AG04450 (cell line): ENCODE results near the gene LY6G6D. TPM values are rescaled to one million over a fixed set of nuclear protein-coding genes. Genes with fewer than 3 reads are reported as not detected.

ENCODE experiments used
- CTCF ChIA-PET: fragments of 300-600, 350-600 bp; formaldehyde crosslinking; extraction: SDS; loops from one replicate; lab custom pipeline; 2022; ENCODE audit warnings: antibody characterized with exemption, inconsistent platforms; lab: Charles Lee
- POLR2A ChIA-PET: fragments of 350-600 bp; formaldehyde crosslinking; extraction: SDS; loops from one replicate; lab custom pipeline; 2021; ENCODE audit warnings: antibody characterized with exemption, inconsistent platforms; lab: Yijun Ruan, JAX
- DNase-seq: peaks from one replicate; pipeline ENCODE4 v3.0.0-alpha.2; 2011; ENCODE audit warnings: low read depth, low spot score
- H3K27ac ChIP-seq: one replicate; pipeline ENCODE4 v1.5.1; 2012; ENCODE audit warnings: low read depth, low read length, control low read depth
- H3K27me3 ChIP-seq: one replicate; pipeline ENCODE4 v1.6.0; 2012; ENCODE audit warnings: low read length; ENCODE audit not compliant: control insufficient read depth, insufficient read depth
- H3K4me3 ChIP-seq: 2 replicates; pipeline ENCODE4 v1.5.1; 2011; ENCODE audit warnings: mild to moderate bottlenecking, low read depth, low read length, control low read depth
- H3K9me3 ChIP-seq: 2 replicates; pipeline ENCODE4 v1.5.1; 2012; ENCODE audit warnings: low read length; ENCODE audit not compliant: control insufficient read depth, insufficient read depth
- CTCF ChIP-seq: IDR thresholded peaks from 2 replicates; pipeline ENCODE4 v1.5.1; 2011; ENCODE audit warnings: low read depth, low read length, control low read depth, inconsistent platforms
- polyA plus RNA-seq: library from polyadenylated mRNA; depleted of rRNA; stranded (reverse); fragments of >200 nt; gene quantifications from 2 replicates; pipeline ENCODE4 v1.2.3, GENCODE V29; 2011

Gene LY6G6D
- polyA plus RNA-seq, 1 experiment, result not detected

GRCh38 chr6:31737315-31737990 lies 22.3 kb downstream of the LY6G6D start:
- CTCF ChIA-PET, result interaction anchor here (0.6 to 1.8 kb wide), 8 partner anchors 33 to 93 kb away, joined by 3 to 6 read pairs (median 4); partner anchors contain the start of genes LSM2 and VARS1
- Histone ChIP-seq H3K27ac (peak overlapping the region; percentile 57), H3K27me3 (no peaks in the 10 kb centered on the region), H3K9me3 (no peaks in the 10 kb centered on the region; the same call in 1 of the 2 replicates), H3K4me3 (no peak overlapping the region)
- POLR2A ChIA-PET, result interaction anchor here (0.6 to 1.4 kb wide), 3 partner anchors 70 to 90 kb away, joined by 3 to 12 read pairs (median 5); partner anchors contain the start of genes HSPA1A, HSPA1B and HSPA1L
- no peak for TF ChIP-seq CTCF
- no peak for DNase-seq

GRCh38 chr6:31737991-31738979 lies 23.1 kb downstream of the LY6G6D start:
- ChIA-PET CTCF (interaction anchor here (0.5 to 2.3 kb wide), 10 partner anchors 8 to 92 kb away, joined by 3 to 8 read pairs (median 4); partner anchors contain the start of genes LSM2 and VARS1), POLR2A (interaction anchor here (0.5 to 1.4 kb wide), 4 partner anchors 76 to 113 kb away, joined by 3 to 12 read pairs (median 8); partner anchors contain the start of genes HSPA1A, HSPA1B and HSPA1L)
- no peaks in the 10 kb centered on the region; the same call in 1 of the 2 replicates for H3K9me3 ChIP-seq
- DNase-seq, result peak; percentile 59
- peak overlapping the region; percentile 57 for H3K27ac ChIP-seq
- H3K27me3 ChIP-seq, result no peaks in the 10 kb centered on the region
- TF ChIP-seq CTCF, result peak; percentile 41
- H3K4me3 ChIP-seq, result no peak overlapping the region

GRCh38 chr6:31739639-31740396 lies 24.7 kb downstream of the LY6G6D start, which contains the start of gene MSH5:
Gene MSH5 (plus strand): TSS chr6:31740005. CDS start chr6:31740467, 462 bp downstream.
- no peak for TF ChIP-seq CTCF
- CTCF ChIA-PET, result interaction anchor here (1.5 to 2.3 kb wide), 2 partner anchors 10 to 29 kb away, joined by 6 to 8 read pairs; no protein-coding TSS in a partner anchor

GRCh38 chr6:31740397-31741223 lies 25.5 kb downstream of the LY6G6D start:
- POLR2A ChIA-PET, result no interaction called here
- no peak for DNase-seq

More at GRCh38 chr6:31739639-31740396, 24.7 kb downstream of the LY6G6D start, which contains the start of gene MSH5:
- no peaks in the 10 kb centered on the region; the same call in 1 of the 2 replicates for H3K9me3 ChIP-seq
- POLR2A ChIA-PET, result interaction anchor here (0.6 to 1.4 kb wide), 8 partner anchors 9 to 1232 kb away, joined by 3 to 10 read pairs (median 4); partner anchors contain the start of genes DDAH2, HSPA1L and LSM2
- no peaks in the 10 kb centered on the region for H3K27me3 ChIP-seq
- H3K4me3 ChIP-seq, result peak within 1 kb of the TSS; percentile 90
- no peak within 1 kb of the TSS for H3K27ac ChIP-seq
- DNase-seq, result peak; percentile 98

More at GRCh38 chr6:31740397-31741223, 25.5 kb downstream of the LY6G6D start:
- CTCF ChIA-PET, result interaction anchor here (1.5 to 2.3 kb wide), 2 partner anchors 11 to 29 kb away, joined by 6 to 8 read pairs; no protein-coding TSS in a partner anchor
- H3K4me3 ChIP-seq, result peak overlapping the region; percentile 90
- no peak for TF ChIP-seq CTCF
- H3K27ac ChIP-seq, result no peak overlapping the region
- H3K9me3 ChIP-seq, result no peaks in the 10 kb centered on the region; the same call in 1 of the 2 replicates
- no peaks in the 10 kb centered on the region for H3K27me3 ChIP-seq
